ENCODE measurements around the gene FOXL2NB. TPM values are rescaled to one million over a fixed set of nuclear protein-coding genes. Genes with fewer than 3 reads are reported as not detected.
A peak's percentile ranks its signal among the peaks of the same experiment; 100 is the strongest.

Gene FOXL2NB
- total RNA-seq, 1 donor from 2014 or later: not detected

DNA sequence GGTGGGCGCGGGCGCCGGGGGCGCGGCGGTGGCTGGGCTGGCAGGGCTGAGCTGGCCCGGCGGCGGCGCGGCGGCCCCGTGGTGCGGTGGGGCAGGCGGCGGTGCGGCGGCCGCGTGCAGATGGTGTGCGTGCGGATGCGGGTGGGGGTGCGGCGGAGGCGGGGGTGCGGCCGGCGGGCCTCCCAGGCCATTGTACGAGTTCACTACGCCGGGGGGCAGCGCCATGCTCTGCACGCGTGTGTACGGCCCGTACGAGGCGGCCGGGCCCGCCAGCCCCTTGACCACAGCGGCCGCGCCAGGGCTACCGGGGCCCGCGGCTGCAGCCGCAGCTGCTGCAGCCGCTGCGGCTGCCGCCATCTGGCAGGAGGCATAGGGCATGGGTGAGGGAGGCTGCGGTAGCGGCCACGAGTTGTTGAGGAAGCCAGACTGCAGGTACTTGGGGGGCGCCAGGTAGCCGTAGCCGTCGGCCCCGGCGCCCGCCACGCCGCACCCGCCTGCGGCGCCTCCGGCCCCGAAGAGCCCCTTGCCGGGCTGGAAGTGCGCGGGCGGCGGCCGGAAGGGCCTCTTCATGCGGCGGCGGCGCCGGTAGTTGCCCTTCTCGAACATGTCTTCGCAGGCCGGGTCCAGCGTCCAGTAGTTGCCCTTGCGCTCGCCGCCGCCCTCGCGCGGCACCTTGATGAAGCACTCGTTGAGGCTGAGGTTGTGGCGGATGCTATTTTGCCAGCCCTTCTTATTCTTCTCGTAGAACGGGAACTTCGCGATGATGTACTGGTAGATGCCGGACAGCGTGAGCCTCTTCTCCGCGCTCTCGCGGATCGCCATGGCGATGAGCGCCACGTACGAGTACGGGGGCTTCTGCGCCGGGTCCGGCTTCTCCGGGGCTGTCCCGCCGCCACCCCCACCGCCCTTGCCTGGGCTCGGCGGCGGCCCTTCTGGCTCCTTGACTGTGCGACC lies 1.0 kb upstream of the FOXL2NB start:
- Histone ChIP-seq H3K9me3 (no peaks in the 10 kb centered on the region), H3K27ac (no peak overlapping the region), H3K4me1 (peaks cover 34% of the 10 kb centered on the region), H3K27me3 (peaks cover 99% of the 10 kb centered on the region), H3K36me3 (no peaks in the 10 kb centered on the region), H3K4me3 (peak overlapping the region; percentile 40)
- TF ChIP-seq, protein P1, sequence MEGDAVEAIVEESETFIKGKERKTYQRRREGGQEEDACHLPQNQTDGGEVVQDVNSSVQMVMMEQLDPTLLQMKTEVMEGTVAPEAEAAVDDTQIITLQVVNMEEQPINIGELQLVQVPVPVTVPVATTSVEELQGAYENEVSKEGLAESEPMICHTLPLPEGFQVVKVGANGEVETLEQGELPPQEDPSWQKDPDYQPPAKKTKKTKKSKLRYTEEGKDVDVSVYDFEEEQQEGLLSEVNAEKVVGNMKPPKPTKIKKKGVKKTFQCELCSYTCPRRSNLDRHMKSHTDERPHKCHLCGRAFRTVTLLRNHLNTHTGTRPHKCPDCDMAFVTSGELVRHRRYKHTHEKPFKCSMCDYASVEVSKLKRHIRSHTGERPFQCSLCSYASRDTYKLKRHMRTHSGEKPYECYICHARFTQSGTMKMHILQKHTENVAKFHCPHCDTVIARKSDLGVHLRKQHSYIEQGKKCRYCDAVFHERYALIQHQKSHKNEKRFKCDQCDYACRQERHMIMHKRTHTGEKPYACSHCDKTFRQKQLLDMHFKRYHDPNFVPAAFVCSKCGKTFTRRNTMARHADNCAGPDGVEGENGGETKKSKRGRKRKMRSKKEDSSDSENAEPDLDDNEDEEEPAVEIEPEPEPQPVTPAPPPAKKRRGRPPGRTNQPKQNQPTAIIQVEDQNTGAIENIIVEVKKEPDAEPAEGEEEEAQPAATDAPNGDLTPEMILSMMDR (IDR thresholded peaks at IDR 0.05): peak; percentile 7
- DNase-seq (no peak), ATAC-seq (peak; percentile 9)
- intact Hi-C loops (cut with DNase I): no loop called here

DNA sequence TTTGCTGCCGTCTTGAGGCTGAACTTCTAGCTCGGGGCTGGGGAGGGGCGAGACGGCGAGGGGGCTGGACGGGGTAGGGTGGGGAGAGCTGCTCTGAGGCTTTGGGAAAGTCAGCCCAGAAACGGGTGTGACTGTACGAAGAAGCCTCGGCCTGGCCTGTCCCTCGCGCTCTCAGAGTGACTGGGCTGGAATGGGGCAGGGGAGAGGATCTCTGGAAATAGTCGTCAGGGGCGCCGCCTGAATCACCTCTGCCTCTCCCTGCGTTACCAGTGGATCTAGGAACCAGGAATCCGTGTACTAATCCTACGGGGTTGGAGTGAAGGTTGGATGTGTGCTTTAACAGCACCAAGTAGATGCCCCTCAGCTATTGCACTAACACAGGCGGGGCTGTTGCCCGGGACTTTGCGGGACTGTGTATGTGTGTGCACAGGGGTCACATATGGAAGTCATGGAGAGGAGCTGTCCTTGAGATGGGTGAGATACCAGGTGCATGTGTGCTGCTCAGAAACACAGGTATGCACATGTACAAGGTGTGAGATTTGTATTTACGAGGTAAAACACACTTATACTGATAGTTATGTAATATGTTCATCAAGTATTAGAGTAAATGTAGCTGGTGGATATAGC lies 591 bp downstream of the FOXL2NB start:
- intact Hi-C loops (cut with DNase I): no loop called here
- no peak for DNase-seq
- no peak overlapping the region for H3K4me3 ChIP-seq

DNA sequence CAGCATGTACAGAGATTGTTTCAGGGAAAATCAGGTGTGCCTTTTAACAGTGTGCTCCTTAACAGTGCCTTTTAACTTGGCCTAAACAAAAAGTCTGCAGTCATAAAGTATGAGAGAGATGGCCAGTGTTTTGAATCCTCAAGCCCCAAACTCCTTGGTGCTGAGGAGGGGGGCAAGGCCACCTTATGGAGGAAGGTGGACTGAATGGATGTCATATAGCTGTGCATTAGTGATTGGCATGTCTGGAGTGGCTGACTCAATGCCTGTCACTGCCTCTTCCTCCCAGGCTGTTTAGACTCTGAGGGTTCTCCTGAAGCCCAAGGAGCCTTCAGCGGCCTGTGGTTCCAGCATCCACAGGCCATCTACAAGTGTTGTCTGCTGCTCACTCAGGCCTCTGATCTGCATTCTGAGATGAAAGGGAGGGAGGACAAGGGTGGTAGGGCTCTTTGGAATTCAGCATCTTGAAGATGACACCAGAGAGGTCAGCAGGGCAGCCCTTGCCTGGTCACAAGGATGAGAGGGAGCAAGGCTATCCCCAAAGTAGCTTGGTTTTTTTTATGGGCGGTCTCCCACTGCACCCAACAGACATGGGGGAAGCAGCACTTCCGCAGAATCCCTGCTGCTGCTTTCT lies 1.5 kb downstream of the FOXL2NB start:
- Histone ChIP-seq H3K4me3 (no peak overlapping the region), H3K27ac (no peak overlapping the region), H3K4me1 (peaks cover 34% of the 10 kb centered on the region), H3K36me3 (no peaks in the 10 kb centered on the region), H3K27me3 (peaks cover 81% of the 10 kb centered on the region), H3K9me3 (no peaks in the 10 kb centered on the region)
- TF ChIP-seq, protein P1 (IDR thresholded peaks at IDR 0.05): no peak
- no peak for ATAC-seq
- no peak for DNase-seq
- intact Hi-C loops (cut with DNase I): no loop called here

More for the DNA sequence above, 591 bp downstream of the FOXL2NB start:
- TF ChIP-seq, protein P1 (IDR thresholded peaks at IDR 0.05): no peak
- no peak for ATAC-seq
- H3K36me3 ChIP-seq: no peaks in the 10 kb centered on the region
- no peaks in the 10 kb centered on the region for H3K9me3 ChIP-seq
- peaks cover 34% of the 10 kb centered on the region for H3K4me1 ChIP-seq
- no peak overlapping the region for H3K27ac ChIP-seq
- peaks cover 90% of the 10 kb centered on the region for H3K27me3 ChIP-seq

DNA sequence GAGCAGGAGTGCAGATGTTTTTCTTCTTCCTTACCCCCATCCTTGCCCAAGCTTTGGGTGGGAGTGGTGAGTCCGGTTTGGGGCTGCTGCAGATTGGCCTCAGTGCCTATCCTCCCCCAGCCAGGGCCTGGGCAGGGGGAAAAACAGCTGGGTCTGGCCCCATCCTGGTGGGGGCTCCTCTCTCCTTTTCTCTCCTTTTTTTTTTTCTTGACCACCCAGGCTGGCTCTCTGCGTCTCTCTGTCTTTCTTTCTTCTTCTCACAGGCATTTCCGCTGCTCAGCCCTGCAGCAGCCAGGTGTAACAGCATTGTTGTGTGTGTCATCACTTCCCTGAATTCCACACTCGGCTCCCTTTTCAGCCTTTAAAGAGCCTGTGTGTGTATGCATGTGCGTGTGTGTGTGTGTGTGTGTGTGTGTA lies 2.0 kb downstream of the FOXL2NB start:
- DNase-seq (no peak), ATAC-seq (no peak)
- TF ChIP-seq, protein P1 (IDR thresholded peaks at IDR 0.05): no peak
- Histone ChIP-seq H3K4me3 (no peak overlapping the region), H3K27ac (no peak overlapping the region), H3K4me1 (peaks cover 34% of the 10 kb centered on the region), H3K27me3 (peaks cover 75% of the 10 kb centered on the region), H3K9me3 (no peaks in the 10 kb centered on the region), H3K36me3 (no peaks in the 10 kb centered on the region)
- intact Hi-C loops (cut with DNase I): no loop called here

DNA sequence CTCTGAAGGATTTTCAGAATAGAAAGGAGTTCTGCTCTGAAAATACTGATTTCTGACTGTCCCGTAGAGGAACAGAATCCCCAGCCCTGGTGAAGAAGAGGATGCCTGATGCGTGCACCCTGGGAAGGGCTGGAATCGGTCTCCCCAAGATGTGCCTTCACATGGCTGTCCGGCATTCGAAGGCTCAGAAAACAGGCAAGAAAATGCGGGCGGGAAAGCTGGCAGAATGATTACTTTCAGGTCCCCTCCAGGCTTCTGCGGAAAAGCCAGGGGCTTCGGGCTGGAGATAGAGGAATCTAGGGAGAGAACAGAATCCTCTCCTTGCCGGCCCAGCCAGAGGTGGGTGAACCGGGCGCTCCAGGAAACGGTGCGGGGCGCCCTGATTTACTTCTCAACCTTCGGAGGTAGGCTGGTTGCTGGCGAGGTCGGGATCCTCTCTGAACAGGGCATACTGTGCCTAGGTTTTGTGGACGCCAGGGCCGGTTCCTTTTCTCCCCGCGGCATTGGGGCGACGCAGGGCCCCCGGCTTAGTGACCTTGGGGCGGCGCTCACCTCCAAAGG lies 2.5 kb downstream of the FOXL2NB start:
- H3K27ac ChIP-seq: no peak overlapping the region
- TF ChIP-seq, protein P1 (IDR thresholded peaks at IDR 0.05): no peak
- H3K36me3 ChIP-seq: no peaks in the 10 kb centered on the region
- DNase-seq (no peak), ATAC-seq (no peak)
- intact Hi-C loops (cut with DNase I): no loop called here
- H3K9me3 ChIP-seq: no peaks in the 10 kb centered on the region
- peak overlapping the region; percentile 32 for H3K4me3 ChIP-seq
- peaks cover 34% of the 10 kb centered on the region for H3K4me1 ChIP-seq
- peaks cover 70% of the 10 kb centered on the region for H3K27me3 ChIP-seq
